HFF-Myc (cell line): ENCODE measurements around the gene CREM.
A peak's percentile ranks its signal among the peaks of the same experiment; 100 is the strongest.

ENCODE experiments used
- DNase-seq: peaks from one replicate; pipeline ENCODE4 v3.0.0-alpha.2; 2011; ENCODE audit warnings: low read depth; ENCODE audit errors: extremely low read depth
- H3K4me3 ChIP-seq: replicated peaks from 2 replicates; pipeline ENCODE4 v1.5.1; 2011; ENCODE audit warnings: low read depth, mild to moderate bottlenecking, control low read depth, low read length
- TF ChIP-seq, protein P1 (sequence below): IDR thresholded peaks from 2 replicates; pipeline ENCODE4 v1.5.1; 2012; ENCODE audit warnings: mild to moderate bottlenecking, low read depth, low read length, control low read depth; ENCODE audit errors: missing control alignments

The CREM gene

DNA sequence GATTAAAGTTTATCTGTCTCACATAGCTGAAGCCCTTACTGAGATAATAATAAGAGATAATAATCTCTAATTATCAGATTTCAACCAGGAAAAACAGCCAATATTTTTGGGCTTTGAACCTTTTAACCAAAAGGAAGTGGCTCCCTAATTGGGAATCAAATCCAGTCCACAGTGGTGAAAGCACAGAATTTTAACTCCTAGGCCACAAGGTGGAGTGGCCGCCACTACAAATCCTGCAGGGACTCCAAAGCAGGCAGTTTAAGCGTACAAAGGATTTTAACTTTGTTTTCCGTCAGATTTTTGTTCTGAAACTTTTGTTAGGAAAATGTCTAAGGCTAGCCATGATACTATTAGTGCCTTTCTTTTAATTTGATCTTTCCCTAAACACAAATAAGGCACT lies 110.1 kb downstream of the CREM start:
- TF ChIP-seq, protein P1, sequence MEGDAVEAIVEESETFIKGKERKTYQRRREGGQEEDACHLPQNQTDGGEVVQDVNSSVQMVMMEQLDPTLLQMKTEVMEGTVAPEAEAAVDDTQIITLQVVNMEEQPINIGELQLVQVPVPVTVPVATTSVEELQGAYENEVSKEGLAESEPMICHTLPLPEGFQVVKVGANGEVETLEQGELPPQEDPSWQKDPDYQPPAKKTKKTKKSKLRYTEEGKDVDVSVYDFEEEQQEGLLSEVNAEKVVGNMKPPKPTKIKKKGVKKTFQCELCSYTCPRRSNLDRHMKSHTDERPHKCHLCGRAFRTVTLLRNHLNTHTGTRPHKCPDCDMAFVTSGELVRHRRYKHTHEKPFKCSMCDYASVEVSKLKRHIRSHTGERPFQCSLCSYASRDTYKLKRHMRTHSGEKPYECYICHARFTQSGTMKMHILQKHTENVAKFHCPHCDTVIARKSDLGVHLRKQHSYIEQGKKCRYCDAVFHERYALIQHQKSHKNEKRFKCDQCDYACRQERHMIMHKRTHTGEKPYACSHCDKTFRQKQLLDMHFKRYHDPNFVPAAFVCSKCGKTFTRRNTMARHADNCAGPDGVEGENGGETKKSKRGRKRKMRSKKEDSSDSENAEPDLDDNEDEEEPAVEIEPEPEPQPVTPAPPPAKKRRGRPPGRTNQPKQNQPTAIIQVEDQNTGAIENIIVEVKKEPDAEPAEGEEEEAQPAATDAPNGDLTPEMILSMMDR: peak; percentile 21
- H3K4me3 ChIP-seq: no peak overlapping the region
- no peak for DNase-seq

DNA sequence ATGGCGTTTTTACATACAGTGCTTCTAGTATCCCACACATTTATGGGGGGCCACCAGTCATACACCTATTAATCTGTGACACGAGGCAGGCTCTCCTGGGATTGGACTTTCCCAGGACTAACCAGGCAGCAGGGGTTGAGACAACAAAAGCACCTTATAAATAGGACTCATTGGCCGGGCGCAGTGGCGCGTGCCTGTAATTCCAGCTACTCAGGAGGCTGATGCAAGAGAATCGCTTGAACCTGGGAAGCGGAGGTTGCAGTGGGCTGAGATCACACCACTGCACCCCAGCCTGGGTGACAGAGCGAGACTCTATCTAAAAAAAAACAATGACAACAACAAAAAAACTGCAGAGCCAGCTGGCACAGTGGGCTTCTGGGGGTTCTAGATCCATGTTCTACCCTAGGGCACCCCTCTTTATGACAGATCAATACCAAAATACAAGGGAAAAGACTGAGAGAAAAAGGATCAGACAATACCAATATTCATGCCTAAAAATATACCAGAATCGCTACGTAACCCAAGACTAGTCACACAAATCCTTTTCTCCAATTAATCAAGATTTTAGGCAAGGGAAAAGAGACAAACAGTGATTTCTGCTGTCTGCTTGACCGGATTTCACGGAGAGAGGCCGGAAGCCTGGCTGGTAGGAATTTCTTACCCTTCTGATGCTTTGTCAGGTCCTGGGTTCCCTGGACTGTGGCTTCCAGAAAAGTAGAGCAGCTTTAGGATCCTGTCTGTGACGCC lies 111.3 kb downstream of the CREM start:
- DNase-seq: no peak
- TF ChIP-seq, protein P1: no peak
- no peak overlapping the region for H3K4me3 ChIP-seq

DNA sequence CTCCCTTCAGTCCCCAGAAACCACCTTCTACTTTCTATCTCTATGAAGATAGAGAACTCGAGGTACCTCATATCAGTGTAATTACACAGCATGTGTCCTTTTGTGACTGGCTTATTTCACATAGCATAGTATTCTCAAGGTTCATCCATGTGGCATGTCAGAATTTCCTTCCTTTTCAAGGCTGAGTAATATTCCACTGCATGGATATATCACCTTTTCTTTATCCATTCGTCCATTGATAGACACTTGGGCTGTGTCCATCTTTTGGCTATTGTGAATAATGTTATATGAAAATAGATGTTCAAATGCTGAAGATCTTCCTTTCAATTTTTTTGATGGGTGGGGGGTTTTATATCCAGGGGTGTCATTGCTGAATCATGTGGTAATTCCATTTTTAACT lies 117.9 kb downstream of the CREM start:
- TF ChIP-seq, protein P1: no peak
- H3K4me3 ChIP-seq: no peak overlapping the region
- no peak for DNase-seq

DNA sequence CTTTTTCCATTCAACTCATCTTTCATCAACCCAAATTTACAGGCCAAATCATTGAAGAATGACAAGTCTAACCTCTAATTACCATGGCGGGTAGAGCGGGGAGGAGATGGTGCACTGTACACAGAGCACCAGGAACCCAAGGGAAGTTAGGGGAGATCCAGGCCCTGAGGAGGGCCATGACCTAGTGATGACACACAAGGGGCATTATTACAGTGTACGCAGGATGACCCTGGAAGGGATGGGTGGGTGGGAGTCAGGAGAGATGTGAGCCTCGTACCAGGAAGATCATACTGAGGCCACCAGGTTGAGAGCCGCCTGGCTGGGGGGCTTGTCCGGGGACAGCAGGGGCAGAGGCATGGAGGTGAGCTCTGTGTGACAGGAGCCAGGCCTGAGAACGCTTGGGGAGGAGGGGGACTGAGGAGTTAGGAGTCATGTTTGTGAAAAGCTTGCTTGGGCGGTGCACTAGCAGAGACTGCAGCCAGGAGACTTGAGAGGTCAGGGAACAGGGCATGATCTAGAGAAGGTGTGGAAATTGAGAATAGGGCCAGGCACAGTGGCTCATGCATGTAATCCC lies 120.2 kb downstream of the CREM start:
- no peak for DNase-seq
- no peak overlapping the region for H3K4me3 ChIP-seq
- TF ChIP-seq, protein P1: no peak

DNA sequence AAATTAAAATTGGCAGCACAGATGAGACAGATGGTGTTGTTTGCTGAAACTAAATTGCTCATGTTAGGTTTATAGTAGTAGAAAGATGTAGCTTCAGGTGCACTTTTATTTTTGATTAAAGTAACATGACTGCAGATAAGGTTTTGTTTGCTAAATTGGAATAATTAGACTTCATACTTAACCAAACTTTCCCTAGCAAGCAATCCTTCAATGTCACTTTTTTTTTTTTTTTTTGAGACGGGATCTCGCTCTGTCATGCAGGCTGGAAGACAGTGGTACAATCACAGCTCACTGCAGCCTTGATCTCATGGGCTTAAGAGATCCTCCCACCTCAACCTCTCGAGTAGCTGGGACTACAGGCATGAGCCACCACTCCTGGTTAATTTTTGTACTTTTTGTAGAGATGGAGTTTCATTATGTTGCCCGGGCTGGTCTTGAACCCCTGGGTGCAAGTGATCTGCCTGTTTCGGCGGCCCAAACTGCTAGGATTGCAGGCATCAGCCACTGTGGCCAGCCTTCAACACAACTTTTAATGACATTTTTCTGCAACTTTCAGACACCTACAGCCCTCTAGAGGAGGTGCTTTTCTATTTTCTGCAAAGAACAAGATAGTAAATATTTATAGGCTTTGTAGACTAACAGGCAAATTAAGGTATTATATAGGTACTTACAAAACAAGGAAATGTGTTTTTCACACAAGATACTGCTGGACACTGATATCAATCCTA lies 124.9 kb downstream of the CREM start:
- no peak overlapping the region for H3K4me3 ChIP-seq
- no peak for DNase-seq
- TF ChIP-seq, protein P1: no peak

DNA sequence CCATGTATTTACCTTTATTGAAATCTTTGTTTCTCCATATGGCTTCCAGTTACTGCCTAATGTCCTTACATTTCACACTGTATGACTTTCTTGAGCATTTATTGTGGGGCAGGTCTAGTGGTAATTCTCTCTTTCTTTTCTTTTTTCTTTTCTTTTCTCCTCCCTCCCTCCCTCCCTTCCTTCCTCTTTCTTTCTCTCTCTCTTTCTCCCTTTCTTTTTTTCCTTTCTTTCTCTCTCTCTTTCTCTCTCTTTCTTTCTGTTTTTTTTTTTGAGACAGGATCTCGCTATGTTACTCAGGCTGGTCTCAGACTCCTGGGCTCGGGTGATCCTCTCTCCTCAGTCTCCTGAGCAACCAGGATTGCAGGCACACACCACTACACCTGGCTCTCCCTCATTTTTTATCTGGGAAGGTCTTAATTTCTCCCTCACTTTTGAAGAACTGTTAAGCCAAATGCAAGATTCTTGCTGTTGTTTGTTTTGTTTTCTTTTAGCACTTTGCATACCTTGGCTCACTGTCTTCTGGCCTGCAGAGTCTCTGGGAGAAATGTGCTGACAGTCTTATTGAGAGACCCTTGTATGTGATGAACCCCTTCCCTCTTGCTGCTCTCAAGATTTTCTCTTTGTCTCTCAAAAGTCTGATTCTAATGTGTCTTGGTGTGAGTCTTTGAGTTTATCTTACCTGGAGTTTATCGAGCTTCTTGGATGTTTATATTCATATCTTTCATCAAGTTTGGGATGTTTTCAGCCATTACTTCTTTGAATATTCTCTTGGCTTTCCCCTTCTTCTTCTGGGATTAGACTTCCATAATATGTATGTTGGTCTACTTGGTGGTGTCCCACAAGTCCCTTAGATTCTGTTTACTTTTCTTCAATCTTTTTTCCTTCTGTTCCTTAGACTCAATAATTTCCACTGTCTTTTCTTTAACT lies 130.7 kb downstream of the CREM start:
- H3K4me3 ChIP-seq: no peak overlapping the region
- no peak for DNase-seq
- TF ChIP-seq, protein P1: no peak
